Testis (tissue), 3 donors: ENCODE measurements around the gene MRGPRE. TPM values are rescaled to one million over a fixed set of nuclear protein-coding genes. Genes with fewer than 3 reads are reported as not detected.

Experiments
- DNase-seq: peaks from one replicate; pipeline ENCODE4 v3.0.0-alpha.2; 2019
- H3K27ac ChIP-seq, 2 donors: fragments of 200-600 bp; sonication (generic); one replicate each; pipeline ENCODE4 v1.5.1; 2019
- H3K27me3 ChIP-seq: fragments of 200-600 bp; sonication (generic); one replicate; pipeline ENCODE4 v1.5.1; 2019
- H3K36me3 ChIP-seq: fragments of 200-600 bp; sonication (generic); one replicate; pipeline ENCODE4 v1.5.1; 2017; ENCODE audit warnings: low read depth; ENCODE audit errors: missing control alignments
- H3K4me1 ChIP-seq: fragments of 200-600 bp; sonication (generic); one replicate; pipeline ENCODE4 v1.5.1; 2019
- H3K4me3 ChIP-seq, 2 donors: fragments of 200-600 bp; sonication (generic); one replicate each; pipeline ENCODE4 v1.5.1; 2017 to 2019
- H3K9me3 ChIP-seq: fragments of 200-600 bp; sonication (generic); one replicate; pipeline ENCODE4 v1.5.1; 2017
- POLR2A ChIP-seq: fragments of 450-650 bp; IDR thresholded peaks from one replicate; pipeline ENCODE4 v1.6.1; 2017; ENCODE audit warnings: antibody characterized with exemption, mild to moderate bottlenecking, moderate library complexity
- WGBS, 2 donors: methylation state at CpG; one replicate each; pipeline ENCODE4 v1.1.5; 2018; 5-methylcytosine and 5-hydroxymethylcytosine counted together
- intact Hi-C: fragments of 100-400 bp; cut with DNase I; formaldehyde crosslinking; loops from one replicate; pipeline ENCODE4 v1.15.1; 2023; ENCODE audit warnings: low total_unique reads
- polyA plus RNA-seq: library from polyadenylated mRNA; stranded (reverse); fragments of 350-450 nt; fragmentation: Illumina TruSeq; extraction: RNeasy Lipid Tissue Mini Kit (QIAGEN cat#74804); gene quantifications from one replicate; pipeline ENCODE4 v1.2.3, GENCODE V29; 2014; ENCODE audit warnings: low read depth, low replicate concordance; ENCODE audit not compliant: insufficient read depth
- total RNA-seq, 2 donors: library from RNA; depleted of rRNA; stranded (reverse); fragments of >200 nt; gene quantifications; one replicate each; pipeline ENCODE4 v1.2.3, GENCODE V29; 2016
- TF ChIP-seq, protein P1 (sequence below), 3 experiments: fragments of 450-650 bp in 2 of 3; fragments of 200-600 bp in 1 of 3; sonication (generic) in 1 of 3; IDR thresholded peaks; one replicate each; pipeline ENCODE4 v1.5.1; 2016 to 2019; ENCODE audit warnings: antibody characterized with exemption in 3 of 3, mild to moderate bottlenecking in 2 of 3, moderate library complexity in 1 of 3

The MRGPRE gene
- total and polyA plus RNA-seq, 3 donors from 2014 or later = 0.30 to 1.0 (median 0.93) TPM

DNA sequence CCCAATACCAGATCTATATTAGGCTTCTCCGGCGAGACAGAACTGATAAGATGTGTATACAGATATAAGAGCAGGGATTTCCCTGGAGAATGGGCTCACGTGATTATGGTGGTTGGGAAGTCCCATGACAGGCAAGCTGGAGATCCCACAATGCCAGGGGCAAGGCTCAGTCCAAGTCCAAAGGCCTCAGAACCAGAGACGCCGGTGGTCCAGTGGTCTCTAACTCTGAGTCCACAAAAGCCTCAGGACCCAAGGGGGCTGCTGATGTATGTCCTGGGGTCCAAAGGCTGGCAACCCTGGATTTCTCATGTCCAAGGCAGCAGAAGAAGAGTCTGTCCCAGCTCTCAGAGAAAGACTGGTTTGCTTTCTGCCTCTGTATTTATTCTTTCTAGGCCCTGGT is 51.3 kb downstream of the MRGPRE start:
- TF ChIP-seq, protein P1, sequence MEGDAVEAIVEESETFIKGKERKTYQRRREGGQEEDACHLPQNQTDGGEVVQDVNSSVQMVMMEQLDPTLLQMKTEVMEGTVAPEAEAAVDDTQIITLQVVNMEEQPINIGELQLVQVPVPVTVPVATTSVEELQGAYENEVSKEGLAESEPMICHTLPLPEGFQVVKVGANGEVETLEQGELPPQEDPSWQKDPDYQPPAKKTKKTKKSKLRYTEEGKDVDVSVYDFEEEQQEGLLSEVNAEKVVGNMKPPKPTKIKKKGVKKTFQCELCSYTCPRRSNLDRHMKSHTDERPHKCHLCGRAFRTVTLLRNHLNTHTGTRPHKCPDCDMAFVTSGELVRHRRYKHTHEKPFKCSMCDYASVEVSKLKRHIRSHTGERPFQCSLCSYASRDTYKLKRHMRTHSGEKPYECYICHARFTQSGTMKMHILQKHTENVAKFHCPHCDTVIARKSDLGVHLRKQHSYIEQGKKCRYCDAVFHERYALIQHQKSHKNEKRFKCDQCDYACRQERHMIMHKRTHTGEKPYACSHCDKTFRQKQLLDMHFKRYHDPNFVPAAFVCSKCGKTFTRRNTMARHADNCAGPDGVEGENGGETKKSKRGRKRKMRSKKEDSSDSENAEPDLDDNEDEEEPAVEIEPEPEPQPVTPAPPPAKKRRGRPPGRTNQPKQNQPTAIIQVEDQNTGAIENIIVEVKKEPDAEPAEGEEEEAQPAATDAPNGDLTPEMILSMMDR (IDR thresholded peaks at IDR 0.05) = no peak
- no peak for TF ChIP-seq POLR2A
- intact Hi-C loops = no loop called here

DNA sequence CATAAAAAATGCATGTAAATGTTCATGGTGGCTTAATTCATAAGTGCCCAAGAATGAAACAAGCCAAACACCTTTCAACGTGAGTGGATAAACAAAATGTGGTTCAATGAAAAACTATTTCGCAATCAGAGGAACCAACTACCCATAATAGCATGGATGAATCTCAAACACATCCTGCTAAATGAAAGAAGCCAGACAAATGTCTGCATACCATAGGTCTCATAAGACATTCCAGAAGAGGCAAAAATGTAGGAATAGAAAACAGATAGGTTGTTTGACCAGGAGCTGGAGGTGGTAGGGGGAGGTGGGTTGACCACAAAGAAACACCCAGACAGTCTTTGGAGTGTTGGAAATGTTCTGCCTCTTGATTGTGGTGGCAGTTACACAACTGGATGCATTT is 53.9 kb downstream of the MRGPRE start:
- H3K27ac ChIP-seq = no peak overlapping the region
- intact Hi-C loops = no loop called here
- no peak overlapping the region for H3K4me3 ChIP-seq
- no peak for TF ChIP-seq POLR2A
- TF ChIP-seq, protein P1 (IDR thresholded peaks at IDR 0.05) = no peak
- WGBS, 2 donors = 75 to 77% methylated on average over 2 of the region's 2 CpGs
- H3K36me3 ChIP-seq = no peaks in the 10 kb centered on the region
- no peaks in the 10 kb centered on the region for H3K27me3 ChIP-seq
- no peaks in the 10 kb centered on the region for H3K4me1 ChIP-seq
- no peak for DNase-seq
- H3K9me3 ChIP-seq = no peaks in the 10 kb centered on the region

More for the DNA sequence above, 51.3 kb downstream of the MRGPRE start:
- no peaks in the 10 kb centered on the region for H3K27me3 ChIP-seq
- H3K4me3 ChIP-seq = no peak overlapping the region
- no peak overlapping the region for H3K27ac ChIP-seq
- no peak for DNase-seq
- 91 to 93% methylated on average over 4 to 5 of the region's 5 CpGs for WGBS, 2 donors
- H3K4me1 ChIP-seq = no peaks in the 10 kb centered on the region
- no peaks in the 10 kb centered on the region for H3K9me3 ChIP-seq
- no peaks in the 10 kb centered on the region for H3K36me3 ChIP-seq

DNA sequence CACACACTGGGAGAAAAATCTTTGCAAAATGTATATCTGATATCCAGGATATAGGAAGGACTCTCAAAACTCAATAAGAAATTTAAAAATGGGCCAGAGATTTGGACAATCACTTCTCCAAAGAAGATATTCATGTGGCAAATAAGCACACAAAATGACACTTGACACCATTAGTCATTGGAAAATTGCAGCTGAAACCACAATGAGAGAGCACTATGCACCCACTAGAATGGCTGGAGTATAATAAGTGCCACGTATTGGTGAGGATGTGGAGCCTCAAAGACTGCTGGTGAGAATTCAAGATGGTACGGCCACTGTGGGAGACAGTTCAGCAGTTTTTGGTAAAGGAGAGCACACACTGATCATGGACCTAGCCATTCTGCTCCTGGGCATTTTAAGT is 54.3 kb downstream of the MRGPRE start:
- intact Hi-C loops = no loop called here
- DNase-seq = no peak
- H3K36me3 ChIP-seq = no peaks in the 10 kb centered on the region
- TF ChIP-seq, protein P1 (IDR thresholded peaks at IDR 0.05) = no peak
- no peak for TF ChIP-seq POLR2A
- no peak overlapping the region for H3K27ac ChIP-seq
- WGBS, 2 donors = 80 to 88% methylated on average over 2 of the region's 2 CpGs
- no peaks in the 10 kb centered on the region for H3K9me3 ChIP-seq
- no peaks in the 10 kb centered on the region for H3K4me1 ChIP-seq
- H3K27me3 ChIP-seq = no peaks in the 10 kb centered on the region
- no peak overlapping the region for H3K4me3 ChIP-seq

Other genes starting within 250 kb of the MRGPRE start
- 100 to 1,000 TPM; 165 to 206 TPM for gene NAP1L4, start 240.1 kb downstream of the MRGPRE start, total RNA-seq
- gene NAP1L4, start 240.1 kb downstream of the MRGPRE start, polyA plus RNA-seq = 208 TPM
- gene CARS1, start 175.0 kb downstream of the MRGPRE start, total RNA-seq = 10 to 100 TPM; 34.8 to 43.8 TPM
- gene CARS1, start 175.0 kb downstream of the MRGPRE start, polyA plus RNA-seq = 48.2 TPM
- gene OSBPL5, start 67.1 kb downstream of the MRGPRE start, total RNA-seq = 10 to 100 TPM; 13.2 to 18.1 TPM
- gene OSBPL5, start 67.1 kb downstream of the MRGPRE start, polyA plus RNA-seq = 8.9 TPM
- under 1 TPM in 1 of 2 donors, not detected in 1; 0.50 TPM for gene MRGPRG, start 13.6 kb downstream of the MRGPRE start, total RNA-seq
- not detected for gene MRGPRG, start 13.6 kb downstream of the MRGPRE start, polyA plus RNA-seq
- 10 to 100 TPM; 14.9 to 22.7 TPM for gene ZNF195, start 146.7 kb upstream of the MRGPRE start, total RNA-seq
- 4.6 TPM for gene ZNF195, start 146.7 kb upstream of the MRGPRE start, polyA plus RNA-seq